Stimulated activated CD4-positive, alpha-beta T cell treated with anti-CD3 and anti-CD28 coated beads, Interleukin-15, amount 100 ng/mL, for 48 hours (primary cell): ENCODE data around the gene SETD1B.
A peak's percentile ranks its signal among the peaks of the same experiment; 100 is the strongest.
"Not testable (repeated sequence)": the region's sequence is repeated elsewhere in the genome, so short reads cannot be mapped to it uniquely, and the experiment has no call there.

Experiments used
- DNase-seq, 2 donors: peaks; one replicate each; pipeline ENCODE4 v3.0.0-alpha.2; 2020; ENCODE audit warnings: low read depth in 2 of 2

Gene SETD1B

DNA sequence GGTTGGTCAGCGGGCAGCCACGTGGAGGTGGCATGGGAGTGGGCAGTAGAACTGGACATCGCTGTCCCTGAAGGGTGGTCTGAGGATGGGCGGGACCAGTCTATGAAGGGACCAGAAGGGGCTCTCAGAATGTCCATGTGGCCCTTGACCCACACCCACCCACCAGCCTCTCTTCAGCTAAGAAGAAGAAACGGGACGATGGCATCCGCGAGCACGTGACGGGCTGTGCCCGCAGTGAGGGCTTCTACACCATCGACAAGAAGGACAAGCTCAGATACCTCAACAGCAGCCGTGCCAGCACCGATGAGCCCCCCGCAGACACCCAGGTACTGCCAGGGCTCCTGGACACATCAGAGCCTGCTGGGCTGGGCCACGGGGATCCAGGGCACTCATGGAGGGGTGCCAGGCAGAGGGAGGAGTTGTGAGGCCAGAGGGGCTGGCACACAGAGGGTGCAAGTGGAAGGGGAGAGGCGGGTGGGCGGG is 21.3 kb downstream of the SETD1B start:
- DNase-seq, result no peak

DNA sequence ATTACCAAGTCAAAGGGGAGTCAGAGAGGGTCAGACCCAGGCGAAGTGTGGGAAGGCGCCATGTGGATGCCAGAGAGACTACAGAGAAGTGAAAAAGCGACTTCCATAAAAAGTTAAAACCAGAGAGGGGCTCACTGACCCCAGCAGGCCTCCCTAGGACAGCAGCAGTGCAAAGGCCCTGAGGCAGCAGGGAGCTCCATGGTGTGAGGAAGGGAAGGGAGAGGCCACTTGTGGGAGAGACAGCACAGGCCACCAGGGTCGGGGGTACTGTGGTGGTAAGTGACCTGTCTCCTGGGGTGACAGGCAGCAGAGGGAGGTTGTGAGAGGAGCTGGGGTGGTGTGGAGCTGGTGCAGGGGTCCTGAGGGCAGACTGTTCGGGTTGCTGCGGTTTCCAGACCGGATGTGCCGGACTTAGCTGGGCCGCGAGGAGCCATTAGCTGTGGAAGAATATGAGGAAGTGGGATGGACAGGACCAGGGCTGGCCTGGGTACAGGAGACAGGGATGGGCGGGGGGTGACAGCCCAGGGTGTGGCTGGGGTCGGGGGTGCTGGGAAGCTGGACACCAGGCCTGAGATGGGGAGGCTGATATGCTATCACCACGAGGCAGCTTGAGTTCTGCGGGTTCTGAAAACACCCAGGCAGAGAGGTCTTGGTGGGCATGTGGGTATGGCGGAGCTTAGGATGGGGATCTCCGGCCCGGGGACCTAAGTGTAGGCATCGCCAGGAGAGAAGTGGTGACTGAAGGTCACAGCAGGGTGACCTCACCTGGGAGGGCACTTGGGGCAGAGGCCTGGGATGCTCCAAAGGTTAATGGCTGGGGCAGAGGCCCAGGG is 22.7 kb downstream of the SETD1B start:
- DNase-seq, result no peak

DNA sequence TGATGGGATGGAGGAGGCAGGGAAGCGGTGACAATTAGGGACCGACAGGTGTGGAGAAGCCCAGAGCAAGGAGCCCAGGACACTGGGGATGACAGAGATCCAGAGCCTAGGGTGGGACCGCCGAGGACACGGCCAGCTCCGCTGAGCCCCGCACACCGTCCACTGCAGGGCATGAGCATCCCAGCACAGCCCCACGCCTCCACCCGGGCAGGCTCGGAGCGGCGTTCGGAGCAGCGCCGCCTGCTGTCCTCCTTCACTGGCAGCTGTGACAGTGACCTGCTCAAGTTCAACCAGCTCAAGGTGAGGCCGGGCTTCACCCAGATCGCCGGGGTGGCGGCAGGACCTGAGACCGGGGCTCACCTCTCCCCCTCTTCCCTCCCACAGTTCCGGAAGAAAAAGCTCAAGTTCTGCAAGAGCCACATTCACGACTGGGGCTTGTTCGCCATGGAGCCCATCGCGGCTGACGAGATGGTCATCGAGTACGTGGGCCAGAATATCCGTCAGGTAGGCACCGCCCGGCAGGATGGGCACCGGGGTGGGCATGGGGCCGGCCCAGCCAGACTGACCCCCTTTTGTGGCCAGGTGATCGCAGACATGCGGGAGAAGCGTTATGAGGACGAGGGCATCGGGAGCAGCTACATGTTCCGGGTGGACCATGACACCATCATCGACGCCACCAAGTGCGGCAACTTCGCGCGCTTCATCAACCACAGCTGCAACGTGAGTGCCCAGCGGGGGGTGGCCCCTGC is 23.7 kb downstream of the SETD1B start:
- DNase-seq, result no peak

DNA sequence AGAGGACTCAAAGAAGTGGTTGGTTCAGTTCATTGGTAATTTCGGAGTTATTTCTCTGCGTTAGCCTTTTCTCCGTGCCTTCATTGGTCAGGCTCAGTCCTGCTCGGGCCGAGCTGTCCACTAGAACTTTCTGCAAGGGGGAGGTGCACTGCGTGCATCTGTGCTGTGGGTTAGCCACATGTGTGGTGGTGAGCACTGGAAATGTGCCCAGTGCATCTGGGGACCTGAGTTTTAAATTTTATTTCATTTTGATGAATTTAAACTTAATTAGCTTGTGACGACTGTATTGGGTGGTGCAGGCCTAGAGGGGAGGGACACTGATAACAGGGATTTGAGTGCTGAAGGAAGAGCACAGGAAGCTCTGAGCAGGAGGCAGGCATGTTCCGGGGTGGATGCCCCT is 24.5 kb downstream of the SETD1B start:
- DNase-seq, result no peak

DNA sequence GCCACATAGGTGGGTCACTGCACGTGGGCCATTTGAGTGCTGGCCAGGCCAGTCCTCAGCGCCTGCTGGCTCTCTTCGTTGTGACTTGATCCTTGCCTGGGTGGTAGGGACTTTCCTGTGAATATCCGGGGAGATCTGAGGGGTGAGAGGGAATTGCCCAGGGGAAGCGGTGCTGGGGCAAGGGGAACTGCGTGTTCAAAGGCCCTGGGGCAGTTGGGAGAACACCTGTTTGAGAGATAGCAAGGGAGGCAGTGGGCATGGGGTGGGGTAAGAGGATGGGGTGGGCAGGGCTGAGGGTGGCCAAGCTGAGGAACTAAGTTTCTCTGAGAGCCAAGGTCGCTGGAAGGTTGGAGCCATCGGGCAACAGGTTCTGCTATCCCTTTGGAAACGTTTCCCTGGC is 25.0 kb downstream of the SETD1B start:
- DNase-seq, result no peak

DNA sequence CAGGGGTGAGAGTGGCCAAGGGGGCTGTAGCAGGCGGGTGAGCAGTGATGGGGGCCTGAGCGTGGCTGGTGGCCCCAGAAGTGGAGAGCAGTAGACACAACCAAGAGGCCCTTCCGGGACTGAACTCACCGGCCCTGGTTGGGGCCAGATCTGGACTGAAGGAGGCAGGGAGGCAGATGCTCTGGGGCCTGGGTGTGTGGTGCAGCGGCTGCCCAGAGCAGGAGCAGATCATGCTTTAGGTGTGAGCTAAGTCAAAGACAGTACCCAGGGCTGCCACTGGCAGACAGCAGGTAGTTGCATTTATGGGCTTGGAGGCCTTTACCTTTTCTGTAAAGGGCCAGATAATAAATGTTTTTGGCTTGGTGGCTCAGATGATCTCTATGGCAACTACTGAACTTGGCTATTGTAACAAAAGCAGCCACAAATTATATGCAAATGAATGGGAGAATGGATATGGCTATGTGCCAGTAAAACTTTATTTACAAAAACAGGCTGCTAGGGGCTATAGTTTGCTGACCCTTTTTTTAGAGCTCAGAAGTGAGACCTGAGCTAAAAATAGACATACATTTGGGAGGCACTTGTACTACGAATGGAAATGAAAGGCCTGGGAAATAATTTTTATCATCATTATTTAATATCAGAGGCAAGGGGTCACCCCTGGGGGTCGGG is 25.6 kb downstream of the SETD1B start:
- no peak for DNase-seq

DNA sequence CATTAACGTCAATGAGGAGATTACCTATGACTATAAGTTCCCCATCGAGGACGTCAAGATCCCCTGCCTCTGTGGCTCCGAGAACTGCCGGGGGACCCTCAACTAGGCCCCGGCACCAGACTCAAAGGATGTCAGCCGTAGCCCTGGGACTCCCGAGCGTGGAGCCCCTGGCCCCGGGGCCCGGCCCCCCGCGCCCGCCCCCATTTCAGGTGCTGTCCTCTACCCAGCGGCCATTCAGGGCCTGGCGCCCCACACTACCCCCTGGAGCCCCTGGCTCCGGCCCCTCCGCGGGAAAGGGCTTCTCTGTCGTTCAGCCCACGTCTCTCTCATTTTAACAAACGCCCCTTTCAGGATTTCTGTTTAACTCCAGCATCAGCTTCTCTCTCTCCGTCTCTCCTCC is 26.3 kb downstream of the SETD1B start:
- no peak for DNase-seq

DNA sequence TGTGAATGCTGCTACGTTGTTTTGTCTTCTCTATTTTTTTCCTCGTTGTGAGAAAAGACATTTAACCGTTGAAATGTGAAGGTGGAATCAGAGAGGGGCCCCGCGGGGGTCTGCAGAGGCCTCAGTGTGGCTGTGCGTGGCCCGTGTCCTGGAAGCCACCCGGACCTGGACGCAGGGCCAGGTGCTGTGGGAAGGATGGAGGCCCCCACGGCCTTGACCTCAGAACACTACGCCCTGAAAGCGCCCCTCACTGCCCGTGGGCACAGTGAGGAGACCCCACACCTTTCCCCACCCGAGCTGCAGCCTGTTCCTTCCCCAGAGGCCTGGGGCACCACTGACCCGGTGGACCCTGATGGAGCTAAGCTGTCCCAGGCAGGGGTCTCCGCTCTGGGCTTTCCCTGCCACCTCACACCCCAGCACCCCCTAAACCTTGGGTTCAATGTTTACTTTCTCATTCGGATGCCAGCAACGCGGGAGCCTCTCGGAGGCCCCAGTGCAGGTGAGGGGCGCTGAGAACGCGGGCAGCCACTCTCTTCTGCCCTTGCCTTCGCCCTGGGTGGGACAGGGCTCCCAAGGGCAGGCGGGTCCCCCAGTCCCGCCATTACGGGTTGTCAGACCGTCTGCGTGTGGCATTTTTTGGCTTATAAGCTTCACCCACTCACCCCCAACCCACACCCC is 26.9 kb downstream of the SETD1B start:
- no peak for DNase-seq

DNA sequence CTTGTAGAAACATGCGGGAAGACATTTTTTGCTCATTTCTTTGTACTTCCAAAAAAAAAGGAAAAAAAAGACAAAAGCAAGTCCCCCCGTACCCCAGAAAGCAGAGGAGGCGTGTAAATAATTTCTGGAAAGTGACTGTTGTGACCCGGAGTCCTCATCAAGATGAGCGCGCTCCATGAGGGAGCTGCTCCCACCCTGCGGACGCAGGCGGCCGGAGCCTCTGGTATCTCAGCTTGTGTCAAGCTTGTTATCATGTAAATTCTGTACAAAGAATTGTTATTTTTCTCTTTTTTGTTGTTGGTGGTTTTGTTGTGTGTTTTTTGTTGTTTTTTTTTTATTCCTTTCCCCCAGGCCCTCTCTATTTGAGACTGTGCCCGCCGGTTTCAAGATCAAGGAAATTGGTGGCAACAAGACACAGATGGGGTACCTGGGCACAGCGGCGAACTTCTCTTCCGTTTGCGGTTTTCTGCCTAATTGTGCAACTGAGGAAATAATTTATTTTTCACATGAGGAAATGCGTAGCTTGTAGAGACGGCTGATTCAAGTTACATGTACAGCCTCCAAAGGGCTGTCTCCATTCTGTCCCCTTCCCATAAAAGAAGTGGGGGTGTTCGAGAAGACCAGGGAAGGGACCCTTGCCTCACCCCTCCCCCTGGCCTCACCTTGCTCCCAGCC is 27.9 kb downstream of the SETD1B start:
- no peak for DNase-seq

DNA sequence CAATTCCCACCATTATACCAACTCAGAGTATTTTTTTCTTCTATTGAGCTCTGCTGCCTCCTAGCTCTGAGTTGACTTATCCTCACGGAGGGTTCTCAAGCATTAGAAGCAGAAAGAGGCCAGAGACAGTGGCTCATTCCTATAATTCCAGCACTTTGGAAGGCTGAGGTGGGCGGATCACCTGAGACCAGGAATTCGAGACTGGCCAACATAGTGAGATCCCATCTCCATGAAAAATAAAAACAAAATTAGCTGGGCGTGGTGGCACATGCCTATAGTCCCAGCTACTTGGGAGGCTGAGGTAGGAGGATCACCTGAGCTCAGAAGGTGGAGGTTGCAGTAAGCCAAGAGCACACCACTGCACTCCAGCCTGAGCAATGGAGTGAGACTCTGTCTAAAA is 33.9 kb downstream of the SETD1B start:
- DNase-seq, result no peak

DNA sequence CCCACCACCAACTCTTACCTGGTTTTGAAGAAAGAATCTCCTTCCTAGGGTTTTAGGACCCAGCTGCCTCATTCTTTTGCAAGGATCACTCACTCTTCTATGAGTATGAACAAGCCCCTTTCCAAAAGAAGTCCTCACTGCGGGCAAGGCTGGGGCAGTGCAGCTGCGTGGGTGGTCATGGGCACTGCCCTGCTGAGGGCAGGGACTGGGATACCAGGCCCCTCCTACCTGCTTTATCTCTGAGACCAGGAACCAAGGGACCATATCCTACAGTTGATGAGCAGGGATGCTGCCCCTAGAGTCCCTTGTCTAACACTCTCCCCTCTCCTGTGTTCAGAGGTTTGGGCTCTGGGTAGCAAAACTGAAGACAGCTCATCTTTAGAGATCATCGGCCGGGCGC is 34.3 kb downstream of the SETD1B start:
- no peak for DNase-seq

DNA sequence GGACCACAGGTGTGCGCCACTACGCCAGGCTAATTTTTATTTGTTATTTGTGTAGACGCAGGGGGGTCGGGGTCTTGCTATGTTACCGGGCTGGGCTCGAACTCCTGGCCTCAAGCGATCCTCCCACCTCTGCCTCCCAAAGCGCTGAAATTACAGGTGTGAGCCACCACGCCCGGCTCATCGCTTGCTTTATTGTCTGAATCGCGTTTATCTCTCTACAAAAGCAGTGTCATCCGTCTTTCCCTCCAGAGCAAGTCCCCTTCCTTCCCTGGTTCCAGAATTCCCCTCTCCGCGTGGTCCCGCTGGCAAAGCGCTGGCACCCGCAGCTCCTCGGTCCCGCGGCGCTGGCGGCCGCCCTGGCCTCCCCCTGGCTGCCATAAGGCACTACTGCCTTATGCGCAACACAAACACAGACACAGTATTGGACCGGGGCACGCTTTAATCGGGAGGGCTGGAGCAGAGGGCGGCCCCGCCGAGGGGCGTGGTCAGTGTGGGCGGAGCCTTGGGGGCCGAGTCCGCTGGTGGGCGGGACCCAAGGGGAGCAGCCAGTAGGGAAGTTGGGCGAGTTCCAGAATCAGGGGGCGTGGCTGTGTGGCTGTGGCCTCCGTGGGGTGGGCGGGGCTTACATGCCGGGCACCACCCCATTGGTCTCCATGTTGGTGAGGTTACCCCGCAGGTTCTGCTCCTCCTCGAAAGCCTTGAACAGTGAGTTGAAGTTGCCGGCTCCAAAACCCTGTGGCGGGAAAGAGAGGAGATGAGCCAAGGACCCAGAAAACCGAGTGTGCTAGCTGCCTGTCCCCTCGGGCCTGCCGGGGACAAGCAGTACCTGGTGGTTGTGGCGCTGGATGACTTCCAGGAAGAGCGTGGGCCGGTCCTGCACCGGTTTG is 35.5 kb downstream of the SETD1B start:
- peak; percentile 99 to 100 for DNase-seq

DNA sequence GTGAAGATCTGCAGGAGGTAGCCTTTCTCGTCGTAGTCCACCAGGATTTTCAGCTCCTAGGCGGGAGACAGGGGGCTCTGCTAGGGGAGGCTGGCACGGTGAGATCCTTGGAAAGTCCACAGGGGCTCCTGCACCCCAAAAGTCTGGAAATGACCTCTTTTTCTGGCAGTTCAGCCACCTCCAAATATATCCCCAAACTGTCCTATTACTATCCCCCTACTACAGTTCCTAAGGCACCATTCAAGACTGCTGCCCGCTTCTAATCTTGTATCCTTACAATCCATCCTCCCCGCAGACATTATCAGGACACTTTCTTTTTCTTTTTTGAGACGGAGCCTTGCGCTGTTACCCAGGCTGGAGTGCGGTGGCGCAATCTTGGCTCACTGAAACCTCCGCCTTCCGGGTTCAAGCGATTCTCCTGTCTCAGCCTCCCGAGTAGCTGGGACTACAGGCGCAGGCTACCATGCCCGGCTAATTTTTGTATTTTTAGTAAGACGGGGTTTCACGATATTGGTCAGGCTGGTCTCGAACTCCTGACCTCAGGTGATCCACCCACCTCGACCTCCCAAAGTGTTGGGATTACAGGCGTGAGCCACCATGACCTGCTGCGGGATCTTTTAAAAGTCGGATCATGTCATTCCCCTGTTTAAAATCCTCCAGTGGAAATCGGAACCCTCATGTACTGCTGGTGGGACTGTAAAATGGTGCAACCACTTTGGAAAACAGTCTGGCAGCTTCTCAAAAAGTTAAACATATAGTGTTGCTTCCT is 36.4 kb downstream of the SETD1B start:
- DNase-seq, result no peak

DNA sequence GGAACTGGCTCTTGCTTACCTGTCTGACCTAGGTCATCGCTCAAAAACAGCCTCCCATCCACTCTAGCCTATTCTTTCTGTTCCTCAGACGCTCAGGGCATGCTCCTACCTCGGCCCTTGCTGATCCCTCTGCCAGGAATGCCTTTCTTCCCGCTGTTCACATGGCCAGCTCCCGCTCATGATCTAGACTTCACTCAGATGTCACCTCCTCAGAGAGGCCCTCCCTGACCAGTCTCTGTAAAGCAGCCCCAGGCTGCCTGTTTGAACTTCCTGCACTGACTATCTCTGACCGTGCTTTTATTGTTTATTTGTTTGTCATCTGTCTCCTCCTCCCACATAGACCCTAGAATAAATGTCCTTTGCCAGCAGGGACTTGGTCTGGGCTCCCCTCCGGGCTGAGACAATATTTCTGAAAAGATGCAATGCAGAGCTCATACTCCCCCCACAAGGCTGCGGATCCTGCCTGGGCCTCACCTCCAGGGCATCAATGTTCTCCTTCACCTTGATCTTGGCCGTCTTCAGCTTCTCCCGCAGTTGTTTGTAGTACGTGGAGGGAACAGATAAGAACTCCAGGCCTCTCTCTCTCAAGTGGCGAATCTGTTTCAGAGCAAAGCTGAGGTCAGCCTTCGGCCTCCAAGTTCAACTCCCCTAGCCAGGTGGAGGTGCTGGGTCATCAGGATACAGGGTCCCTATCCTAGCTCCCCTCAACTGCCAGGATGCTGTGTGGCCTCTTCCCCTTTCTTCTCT is 39.6 kb downstream of the SETD1B start:
- no peak for DNase-seq

DNA sequence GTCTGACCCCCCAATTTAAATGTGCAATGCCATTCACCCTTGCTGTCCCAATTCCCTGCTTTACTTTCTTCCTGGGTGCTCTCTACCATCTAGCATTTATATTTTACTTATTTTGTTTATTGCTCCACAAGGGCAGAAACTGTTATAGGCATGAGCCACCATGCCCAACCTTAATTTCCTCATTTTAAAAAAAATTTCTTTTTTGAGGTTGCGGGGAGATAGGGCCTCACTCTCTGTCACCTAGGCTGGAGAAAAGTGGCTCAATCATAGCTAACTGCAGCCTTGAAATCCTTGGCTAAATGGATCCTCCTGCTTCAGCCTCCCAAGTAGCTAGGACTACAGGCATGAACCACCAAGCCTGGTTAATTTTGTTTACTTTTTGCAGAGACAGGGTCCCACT is 41.9 kb downstream of the SETD1B start:
- DNase-seq, result no peak

DNA sequence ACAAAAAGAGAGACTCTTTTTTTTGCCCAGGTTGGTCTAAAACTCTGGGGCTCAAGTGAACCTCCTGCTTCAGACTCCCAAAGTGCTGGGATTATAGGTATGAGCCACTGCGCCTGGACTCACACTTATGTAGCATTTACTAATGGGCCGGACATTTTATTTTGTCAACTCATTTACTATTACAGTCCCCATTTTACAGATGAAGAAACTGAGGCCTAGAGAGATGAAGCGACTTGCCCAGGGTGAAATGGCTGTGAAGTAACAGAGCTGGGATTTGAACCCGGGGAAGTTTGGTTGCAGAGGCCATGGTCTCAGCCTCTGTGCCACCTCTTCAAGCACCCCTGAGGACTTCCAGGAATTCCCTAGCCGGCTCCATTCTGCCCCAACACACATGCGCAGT is 45.4 kb downstream of the SETD1B start:
- DNase-seq, result no peak

DNA sequence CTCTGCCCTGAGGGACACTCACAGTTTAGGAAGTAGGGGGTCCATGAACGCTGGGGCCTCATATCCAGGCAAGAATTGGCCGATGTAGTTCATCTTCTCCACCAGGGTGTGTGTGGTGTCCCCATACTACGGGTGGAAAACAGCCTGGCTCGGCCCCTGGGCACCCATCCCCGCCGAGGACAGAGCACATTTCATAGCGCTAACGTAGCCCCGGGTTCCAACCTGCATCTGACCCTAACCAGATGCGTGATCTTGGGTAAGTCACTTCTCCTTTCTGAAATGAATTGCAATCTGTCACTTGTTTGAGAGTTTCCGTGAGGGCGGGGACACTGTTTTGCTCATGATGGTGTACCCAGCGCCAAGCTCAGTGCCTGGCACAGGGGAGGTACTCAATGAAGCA is 45.9 kb downstream of the SETD1B start:
- DNase-seq, result no peak

DNA sequence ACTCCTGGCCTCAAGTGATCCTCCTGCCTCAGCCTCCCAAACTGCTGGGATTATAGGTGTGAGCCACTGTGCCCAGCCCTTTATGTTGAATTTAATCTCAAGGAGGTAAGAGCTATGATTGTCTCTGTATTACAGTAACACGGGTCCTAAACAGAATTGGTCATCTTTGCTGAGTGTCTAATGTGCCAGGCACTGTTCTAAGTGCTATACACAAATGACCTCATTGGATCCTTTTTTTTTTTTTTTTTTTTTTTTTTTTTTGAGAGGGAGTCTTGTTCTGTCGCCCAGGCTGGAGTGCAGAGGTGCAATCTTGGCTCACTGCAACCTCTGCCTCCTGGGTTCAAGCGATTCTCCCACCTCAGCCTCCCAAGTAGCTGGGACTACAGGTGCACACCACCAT is 48.6 kb downstream of the SETD1B start:
- not testable (repeated sequence) for DNase-seq
